K562 (cell line): ENCODE data around the gene VTN. TPM values are rescaled to one million over a fixed set of nuclear protein-coding genes. Genes with fewer than 3 reads are reported as not detected.

Experiments used
- ARID2 ChIP-seq: fragments of 450-650 bp; IDR thresholded peaks from 2 replicates; pipeline ENCODE4 v1.6.1; 2017; ENCODE audit warnings: antibody characterized with exemption, mild to moderate bottlenecking
- ELF2 ChIP-seq: fragments of 250-450 bp; sonication (Bioruptor Pico); IDR thresholded peaks from 2 replicates; pipeline ENCODE4 v1.5.0; 2021; ENCODE audit warnings: mild to moderate bottlenecking
- FOXO4 ChIP-seq: fragments of 450-650 bp; formaldehyde crosslinking; IDR thresholded peaks from 2 replicates; pipeline ENCODE4 v1.4.0; 2020; ENCODE audit warnings: mild to moderate bottlenecking, moderate library complexity
- GABPB1 ChIP-seq: sonication (generic); formaldehyde crosslinking; IDR thresholded peaks from 2 replicates; pipeline ENCODE4 v1.8.0; 2022; ENCODE audit warnings: mild to moderate bottlenecking, missing genetic modification reagents
- RB1 ChIP-seq: fragments of 450-650 bp; IDR thresholded peaks from 2 replicates; pipeline ENCODE4 v1.6.1; 2017; ENCODE audit warnings: low read depth, mild to moderate bottlenecking
- STAG1 ChIP-seq: sonication (generic); formaldehyde crosslinking; IDR thresholded peaks from 2 replicates; pipeline ENCODE4 v1.5.0; 2020; ENCODE audit warnings: missing genetic modification reagents, borderline replicate concordance
- ZKSCAN8 ChIP-seq: fragments of 200-800 bp; sonication (Bioruptor generic); IDR thresholded peaks from 2 replicates; pipeline ENCODE4 v1.6.1; 2016; ENCODE audit warnings: missing genetic modification characterization, missing compliant biosample characterization
- polyA plus RNA-seq, 8 experiments: library from polyadenylated mRNA; depleted of rRNA in 4 of 8; stranded (reverse) in 5 of 8; unstranded in 3 of 8; fragments of >200 nt; fragmentation: Nextera tagmentation in 2 of 8; fragmentation: Illumina TruSeq in 1 of 8; extraction: Ambion mirVana in 2 of 8; extraction: Trizol in 1 of 8; gene quantifications; 2 replicates each; pipeline versions ENCODE4 v1.2.1 to v1.2.3, GENCODE V29; 2011 to 2014; ENCODE audit warnings: inconsistent platforms in 1 of 8, missing spikeins in 1 of 8
- total RNA-seq, 7 experiments: library from RNA; depleted of rRNA in 6 of 7; stranded (reverse); fragments of >200 nt in 6 of 7; fragmentation: Illumina TruSeq in 2 of 7; extraction: Trizol in 2 of 7; gene quantifications; 2 replicates each; pipeline versions ENCODE4 v1.2.1 to v1.2.3, GENCODE V29; 2011 to 2021; ENCODE audit warnings: low replicate concordance in 1 of 7
- TF ChIP-seq, protein P1 (sequence below): fragments of 450-650 bp; IDR thresholded peaks from 2 replicates; pipeline ENCODE4 v1.6.1; 2014; ENCODE audit warnings: low read depth, mild to moderate bottlenecking, moderate library complexity, borderline replicate concordance
- TF ChIP-seq, protein P2 (sequence below): sonication (generic); formaldehyde crosslinking; IDR thresholded peaks from 2 replicates; pipeline ENCODE4 v1.8.1; 2023; ENCODE audit warnings: mild to moderate bottlenecking, missing genetic modification reagents
- TF ChIP-seq, protein P3 (sequence below): fragments of 450-650 bp; conservative IDR thresholded peaks from 2 replicates; pipeline ENCODE4 v1.6.1; 2016; ENCODE audit warnings: missing genetic modification characterization, low read depth, mild to moderate bottlenecking, missing compliant biosample characterization, moderate library complexity
- TF ChIP-seq, protein P4 (sequence below): fragments of 250-450 bp; sonication (Bioruptor Pico); IDR thresholded peaks from 2 replicates; pipeline ENCODE4 v1.5.0; 2021
- TF ChIP-seq, protein P5 (sequence below), 2 experiments: IDR thresholded peaks; 2 replicates each; pipeline ENCODE4 v1.6.1; 2011; ENCODE audit warnings: borderline replicate concordance in 1 of 2, control low read depth in 1 of 2, low read depth in 1 of 2, low read length in 1 of 2, mild to moderate bottlenecking in 1 of 2, mixed read lengths in 1 of 2, moderate library complexity in 1 of 2; ENCODE audit not compliant: insufficient read depth in 1 of 2, insufficient read length in 1 of 2, poor library complexity in 1 of 2, severe bottlenecking in 1 of 2; ENCODE audit errors: extremely low read depth in 1 of 2
- TF ChIP-seq, protein P6 (sequence below), 2 experiments: fragments of 200-800 bp in 1 of 2; sonication (Bioruptor generic) in 1 of 2; sonication (generic) in 1 of 2; formaldehyde crosslinking in 1 of 2; IDR thresholded peaks in 1 of 2; conservative IDR thresholded peaks in 1 of 2; 2 replicates each; pipeline versions ENCODE4 v1.5.0 to v1.6.1; 2016 to 2020; ENCODE audit warnings: missing compliant biosample characterization in 1 of 2, missing genetic modification characterization in 1 of 2, missing genetic modification reagents in 1 of 2
- TF ChIP-seq, protein P7 (sequence below): fragments of 250-450 bp; sonication (Bioruptor Pico); IDR thresholded peaks from 2 replicates; pipeline ENCODE4 v1.8.0; 2022; ENCODE audit warnings: inconsistent platforms

VTN gene
- total and polyA plus RNA-seq, 9 of the 15 experiments (the other 6 are each of a cell fraction or from before 2014, with no cell fraction given) = 0.13 to 1.0 (median 0.29) TPM; not detected in 1

- TF ChIP-seq, protein P1, sequence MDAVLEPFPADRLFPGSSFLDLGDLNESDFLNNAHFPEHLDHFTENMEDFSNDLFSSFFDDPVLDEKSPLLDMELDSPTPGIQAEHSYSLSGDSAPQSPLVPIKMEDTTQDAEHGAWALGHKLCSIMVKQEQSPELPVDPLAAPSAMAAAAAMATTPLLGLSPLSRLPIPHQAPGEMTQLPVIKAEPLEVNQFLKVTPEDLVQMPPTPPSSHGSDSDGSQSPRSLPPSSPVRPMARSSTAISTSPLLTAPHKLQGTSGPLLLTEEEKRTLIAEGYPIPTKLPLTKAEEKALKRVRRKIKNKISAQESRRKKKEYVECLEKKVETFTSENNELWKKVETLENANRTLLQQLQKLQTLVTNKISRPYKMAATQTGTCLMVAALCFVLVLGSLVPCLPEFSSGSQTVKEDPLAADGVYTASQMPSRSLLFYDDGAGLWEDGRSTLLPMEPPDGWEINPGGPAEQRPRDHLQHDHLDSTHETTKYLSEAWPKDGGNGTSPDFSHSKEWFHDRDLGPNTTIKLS = no peak
- peak; percentile 7; the same call in 1 of the 2 replicates for TF ChIP-seq RB1
- TF ChIP-seq, protein P2, sequence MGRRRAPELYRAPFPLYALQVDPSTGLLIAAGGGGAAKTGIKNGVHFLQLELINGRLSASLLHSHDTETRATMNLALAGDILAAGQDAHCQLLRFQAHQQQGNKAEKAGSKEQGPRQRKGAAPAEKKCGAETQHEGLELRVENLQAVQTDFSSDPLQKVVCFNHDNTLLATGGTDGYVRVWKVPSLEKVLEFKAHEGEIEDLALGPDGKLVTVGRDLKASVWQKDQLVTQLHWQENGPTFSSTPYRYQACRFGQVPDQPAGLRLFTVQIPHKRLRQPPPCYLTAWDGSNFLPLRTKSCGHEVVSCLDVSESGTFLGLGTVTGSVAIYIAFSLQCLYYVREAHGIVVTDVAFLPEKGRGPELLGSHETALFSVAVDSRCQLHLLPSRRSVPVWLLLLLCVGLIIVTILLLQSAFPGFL (CRISPR knock-in tag) = 0 out of 2 replicates have a peak, but pooled peaks have one; percentile 60
- no peak for TF ChIP-seq ARID2
- TF ChIP-seq, protein P3, sequence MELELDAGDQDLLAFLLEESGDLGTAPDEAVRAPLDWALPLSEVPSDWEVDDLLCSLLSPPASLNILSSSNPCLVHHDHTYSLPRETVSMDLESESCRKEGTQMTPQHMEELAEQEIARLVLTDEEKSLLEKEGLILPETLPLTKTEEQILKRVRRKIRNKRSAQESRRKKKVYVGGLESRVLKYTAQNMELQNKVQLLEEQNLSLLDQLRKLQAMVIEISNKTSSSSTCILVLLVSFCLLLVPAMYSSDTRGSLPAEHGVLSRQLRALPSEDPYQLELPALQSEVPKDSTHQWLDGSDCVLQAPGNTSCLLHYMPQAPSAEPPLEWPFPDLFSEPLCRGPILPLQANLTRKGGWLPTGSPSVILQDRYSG (tag) = no peak
- TF ChIP-seq FOXO4 (CRISPR knock-in tag) = no peak
- TF ChIP-seq, protein P4, sequence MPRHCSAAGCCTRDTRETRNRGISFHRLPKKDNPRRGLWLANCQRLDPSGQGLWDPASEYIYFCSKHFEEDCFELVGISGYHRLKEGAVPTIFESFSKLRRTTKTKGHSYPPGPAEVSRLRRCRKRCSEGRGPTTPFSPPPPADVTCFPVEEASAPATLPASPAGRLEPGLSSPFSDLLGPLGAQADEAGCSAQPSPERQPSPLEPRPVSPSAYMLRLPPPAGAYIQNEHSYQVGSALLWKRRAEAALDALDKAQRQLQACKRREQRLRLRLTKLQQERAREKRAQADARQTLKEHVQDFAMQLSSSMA (CRISPR knock-in tag) = no peak
- no peak for TF ChIP-seq ELF2 (CRISPR knock-in tag)
- TF ChIP-seq STAG1 (CRISPR knock-in tag) = no peak
- no peak for TF ChIP-seq GABPB1 (CRISPR knock-in tag)
- TF ChIP-seq, protein P5, sequence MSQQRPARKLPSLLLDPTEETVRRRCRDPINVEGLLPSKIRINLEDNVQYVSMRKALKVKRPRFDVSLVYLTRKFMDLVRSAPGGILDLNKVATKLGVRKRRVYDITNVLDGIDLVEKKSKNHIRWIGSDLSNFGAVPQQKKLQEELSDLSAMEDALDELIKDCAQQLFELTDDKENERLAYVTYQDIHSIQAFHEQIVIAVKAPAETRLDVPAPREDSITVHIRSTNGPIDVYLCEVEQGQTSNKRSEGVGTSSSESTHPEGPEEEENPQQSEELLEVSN (IDR thresholded peaks at IDR 0.05; ENCODE audit: borderline replicate concordance in 1 of 2, extremely low read depth in 1 of 2, insufficient read depth in 1 of 2, insufficient read length in 1 of 2, low read depth in 1 of 2, low read length in 1 of 2, poor library complexity in 1 of 2, severe bottlenecking in 1 of 2) = peak in 1 of 2 experiments; percentile 20
- TF ChIP-seq ZKSCAN8 = no peak
- TF ChIP-seq, protein P6, sequence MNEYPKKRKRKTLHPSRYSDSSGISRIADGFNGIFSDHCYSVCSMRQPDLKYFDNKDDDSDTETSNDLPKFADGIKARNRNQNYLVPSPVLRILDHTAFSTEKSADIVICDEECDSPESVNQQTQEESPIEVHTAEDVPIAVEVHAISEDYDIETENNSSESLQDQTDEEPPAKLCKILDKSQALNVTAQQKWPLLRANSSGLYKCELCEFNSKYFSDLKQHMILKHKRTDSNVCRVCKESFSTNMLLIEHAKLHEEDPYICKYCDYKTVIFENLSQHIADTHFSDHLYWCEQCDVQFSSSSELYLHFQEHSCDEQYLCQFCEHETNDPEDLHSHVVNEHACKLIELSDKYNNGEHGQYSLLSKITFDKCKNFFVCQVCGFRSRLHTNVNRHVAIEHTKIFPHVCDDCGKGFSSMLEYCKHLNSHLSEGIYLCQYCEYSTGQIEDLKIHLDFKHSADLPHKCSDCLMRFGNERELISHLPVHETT (CRISPR knock-in tag; conservative IDR thresholded peaks at IDR 0.05 in 1 of 2, IDR thresholded peaks at IDR 0.05 in 1 of 2) = no peak
- TF ChIP-seq, protein P7, sequence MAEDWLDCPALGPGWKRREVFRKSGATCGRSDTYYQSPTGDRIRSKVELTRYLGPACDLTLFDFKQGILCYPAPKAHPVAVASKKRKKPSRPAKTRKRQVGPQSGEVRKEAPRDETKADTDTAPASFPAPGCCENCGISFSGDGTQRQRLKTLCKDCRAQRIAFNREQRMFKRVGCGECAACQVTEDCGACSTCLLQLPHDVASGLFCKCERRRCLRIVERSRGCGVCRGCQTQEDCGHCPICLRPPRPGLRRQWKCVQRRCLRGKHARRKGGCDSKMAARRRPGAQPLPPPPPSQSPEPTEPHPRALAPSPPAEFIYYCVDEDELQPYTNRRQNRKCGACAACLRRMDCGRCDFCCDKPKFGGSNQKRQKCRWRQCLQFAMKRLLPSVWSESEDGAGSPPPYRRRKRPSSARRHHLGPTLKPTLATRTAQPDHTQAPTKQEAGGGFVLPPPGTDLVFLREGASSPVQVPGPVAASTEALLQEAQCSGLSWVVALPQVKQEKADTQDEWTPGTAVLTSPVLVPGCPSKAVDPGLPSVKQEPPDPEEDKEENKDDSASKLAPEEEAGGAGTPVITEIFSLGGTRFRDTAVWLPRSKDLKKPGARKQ (CRISPR knock-in tag) = no peak
Observed at GRCh38 chr17:28335959-28336871, 33.9 kb downstream of the VTN start (continued).
